ENCODE results near the gene GALNT18.

GALNT18 gene

GRCh38 chr11:11401960-11402535 is 219.8 kb downstream of the GALNT18 start:
- DNase-seq = no peak

DNA sequence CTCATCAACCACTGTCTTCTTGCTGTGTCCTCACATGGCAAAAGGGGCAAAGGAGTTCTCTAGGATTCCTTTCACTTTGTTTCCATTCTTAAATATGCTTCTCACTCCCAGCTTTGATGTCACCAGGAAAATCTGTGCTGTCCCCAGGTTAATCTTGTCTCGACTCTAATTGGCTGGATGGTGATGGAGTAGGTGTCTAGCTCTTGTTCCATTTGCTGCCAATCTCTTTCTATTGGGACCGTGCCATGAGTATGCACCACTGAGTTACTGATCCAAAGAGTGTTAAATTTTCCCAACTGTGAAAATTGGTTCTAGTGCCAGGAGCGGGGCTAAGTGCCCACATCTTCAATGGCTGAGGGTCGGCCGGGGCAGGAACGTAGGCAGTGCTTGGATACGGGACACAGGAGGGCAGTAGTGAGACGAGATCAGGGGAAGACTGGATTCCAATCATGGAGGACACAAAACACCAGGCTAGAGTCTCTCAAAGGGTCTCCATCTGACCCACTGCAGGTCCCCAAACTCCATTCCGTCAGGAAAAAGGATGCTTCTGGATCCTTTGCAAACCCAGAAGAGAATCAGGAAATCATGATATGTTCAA is 221.1 kb downstream of the GALNT18 start:
- no peak for DNase-seq

GRCh38 chr11:11400121-11400520 is 221.7 kb downstream of the GALNT18 start:
- no peak for DNase-seq

GRCh38 chr11:11397781-11398180 is 224.0 kb downstream of the GALNT18 start:
- no peak for DNase-seq

DNA sequence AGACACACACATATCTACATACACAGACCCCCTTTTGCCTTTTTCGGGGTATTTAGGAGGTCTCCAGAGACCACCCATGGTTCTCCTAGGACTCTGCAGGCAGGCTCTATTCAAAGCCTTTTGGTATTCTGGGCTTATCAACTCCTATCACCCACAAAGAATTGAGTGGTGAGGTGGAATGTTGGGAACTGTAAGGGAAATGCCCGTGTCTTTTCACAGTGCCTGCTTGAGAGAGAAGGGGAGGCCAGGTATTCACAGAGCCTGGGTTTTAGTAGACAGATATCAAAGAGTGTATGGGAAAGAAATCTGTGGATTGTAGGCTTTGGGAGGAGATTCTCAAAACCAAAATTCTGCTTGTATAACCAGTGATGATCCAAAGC is 224.8 kb downstream of the GALNT18 start:
- no peak for DNase-seq

GRCh38 chr11:11396301-11397035 is 225.3 kb downstream of the GALNT18 start:
- no peak for DNase-seq

GRCh38 chr11:11395126-11395525 is 226.7 kb downstream of the GALNT18 start:
- no peak for DNase-seq

DNA sequence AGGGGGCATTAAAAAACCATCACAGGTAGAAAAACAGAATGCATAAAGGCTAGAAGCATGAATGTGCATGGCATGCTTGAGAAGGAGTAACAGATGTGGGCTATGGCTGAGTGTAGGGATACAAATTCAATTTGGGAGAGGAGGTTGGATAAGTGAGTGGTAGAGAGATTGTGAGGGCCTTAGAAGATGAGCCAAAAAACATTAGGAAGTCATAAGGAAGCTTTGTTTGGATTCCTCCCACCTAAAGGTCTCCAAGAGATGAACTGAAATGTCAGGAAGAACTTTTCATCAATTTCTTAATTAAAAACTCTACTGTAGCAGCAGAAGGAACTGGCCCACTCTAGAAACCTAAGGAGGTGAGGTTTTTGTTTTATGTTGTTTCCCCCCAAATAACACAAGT is 227.6 kb downstream of the GALNT18 start:
- DNase-seq = no peak

GRCh38 chr11:11391796-11392463 is 229.9 kb downstream of the GALNT18 start:
- no peak for DNase-seq

DNA sequence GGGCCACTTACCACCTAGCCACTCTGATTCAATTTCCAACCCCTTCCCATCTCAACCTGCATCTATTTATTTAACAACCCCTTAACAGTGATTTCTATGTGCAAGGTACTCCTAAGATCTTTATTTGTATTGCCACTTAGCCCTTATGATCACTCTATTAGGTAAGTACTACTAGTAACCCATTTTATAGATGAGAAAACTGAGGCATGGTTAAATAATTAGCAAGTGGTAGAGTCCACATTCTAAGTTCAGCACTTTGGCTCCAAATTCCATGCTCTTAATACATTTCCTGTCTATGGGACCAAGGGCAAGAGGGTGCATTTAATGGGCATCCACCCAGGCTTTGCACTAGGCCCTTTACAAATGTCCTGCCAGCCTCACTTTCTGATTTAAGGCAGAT is 230.6 kb downstream of the GALNT18 start:
- no peak for DNase-seq

DNA sequence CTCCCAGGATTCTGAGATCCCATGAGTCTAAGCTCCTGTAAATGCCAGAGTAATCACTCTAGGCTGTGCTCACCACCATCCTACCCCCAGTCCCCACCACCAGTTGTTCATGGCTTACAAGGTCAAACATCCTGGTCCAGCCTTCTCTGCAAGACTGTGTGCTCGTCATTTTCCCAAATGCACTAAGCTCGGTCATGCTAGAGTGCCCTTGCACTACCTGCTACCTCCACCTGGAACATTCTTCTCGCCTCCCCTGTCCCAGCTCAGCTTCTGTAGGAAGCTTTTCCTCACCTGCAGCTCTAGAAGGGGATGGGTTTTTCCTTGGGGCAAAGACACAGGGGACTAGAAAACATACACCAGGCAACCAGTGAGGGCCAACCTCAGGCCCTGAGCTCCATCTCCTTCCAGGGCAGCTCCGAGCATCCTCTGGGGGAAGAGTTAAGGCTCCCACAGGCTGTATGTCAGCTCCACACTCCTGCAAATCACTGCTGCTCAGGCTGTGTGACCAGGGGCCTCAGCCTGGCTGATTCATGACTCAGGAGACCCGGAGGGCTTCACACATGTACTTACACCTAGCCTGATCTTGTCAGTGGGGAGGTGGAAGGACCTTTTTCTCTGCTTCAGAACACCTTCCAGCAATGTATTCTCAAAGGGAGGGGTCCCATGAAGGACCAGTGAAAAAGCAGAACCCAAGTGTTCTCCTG is 231.6 kb downstream of the GALNT18 start:
- no peak for DNase-seq

DNA sequence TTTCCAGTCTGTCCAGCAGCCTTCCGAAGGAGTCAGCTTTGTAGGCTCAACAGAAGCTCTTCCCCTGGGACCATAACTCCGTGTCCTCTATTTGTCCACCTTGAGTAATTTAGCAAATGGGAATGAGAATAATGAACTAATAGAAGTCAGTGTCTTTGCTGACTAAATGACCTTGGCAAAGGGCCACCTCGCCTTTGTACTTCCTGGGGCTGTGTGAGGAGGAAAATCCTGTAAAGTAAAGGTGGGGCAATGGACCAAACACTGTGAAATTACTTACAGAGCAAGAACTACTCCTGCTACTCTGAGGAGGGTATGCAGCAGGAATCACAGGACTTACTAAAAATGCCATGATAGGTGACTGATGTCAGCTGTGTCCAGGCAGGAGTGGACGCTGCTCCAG is 232.6 kb downstream of the GALNT18 start:
- DNase-seq = no peak

GRCh38 chr11:11387622-11388305 is 234.0 kb downstream of the GALNT18 start:
- DNase-seq = no peak

- no peak for DNase-seq
Observed at GRCh38 chr11:11387207-11387606, 234.6 kb downstream of the GALNT18 start.

GRCh38 chr11:11384829-11385228 is 237.0 kb downstream of the GALNT18 start:
- no peak for DNase-seq

DNA sequence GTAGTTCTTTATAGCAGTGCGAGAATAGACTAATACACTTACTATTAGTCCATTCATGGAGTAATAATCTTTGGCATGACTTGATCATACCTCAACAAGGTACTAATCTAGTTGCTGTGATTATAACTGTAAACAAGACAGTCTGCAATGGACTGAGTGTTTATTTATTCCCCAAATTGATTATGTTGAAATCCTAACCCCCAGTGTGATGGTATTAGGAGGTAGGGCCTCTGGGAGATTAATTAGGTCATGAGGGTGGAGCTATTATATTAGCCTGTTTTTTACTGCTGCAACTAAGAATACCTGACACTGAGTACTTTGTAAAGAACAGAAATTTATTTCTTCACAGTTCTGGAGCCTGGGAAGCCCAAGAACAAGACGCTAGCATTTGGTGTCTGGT is 237.8 kb downstream of the GALNT18 start:
- DNase-seq = no peak

DNA sequence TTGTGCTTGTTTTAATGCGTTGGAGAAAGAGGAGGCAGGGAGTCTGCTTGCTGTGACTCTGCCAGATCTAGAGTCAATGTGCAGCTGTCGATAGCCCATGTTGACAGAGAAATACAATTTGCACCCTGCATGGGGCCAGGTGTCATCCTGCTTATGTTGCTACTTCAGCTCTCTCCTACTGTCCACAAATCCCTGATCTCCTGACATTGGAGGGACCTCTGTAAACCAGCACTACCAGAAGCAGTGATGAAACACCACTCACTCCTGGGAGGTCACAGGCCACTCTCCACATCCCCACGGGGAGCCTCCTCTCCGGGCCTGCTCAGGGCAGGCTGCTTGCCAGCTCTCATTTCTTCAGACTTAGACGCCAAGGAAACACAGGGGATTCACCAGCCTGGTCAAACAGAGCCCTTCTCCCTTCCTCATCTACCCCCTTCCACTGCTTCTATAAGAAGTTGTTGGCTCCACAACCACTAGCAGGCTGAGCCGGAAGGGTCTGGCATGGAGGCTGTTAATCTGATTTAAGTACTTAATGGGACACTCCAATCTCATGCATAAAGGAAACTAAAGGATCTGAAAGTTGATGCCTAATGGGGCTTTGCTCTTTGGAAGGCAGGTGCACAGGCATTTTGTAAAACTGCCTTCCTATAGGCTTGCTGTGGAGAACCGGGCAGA is 238.8 kb downstream of the GALNT18 start:
- no peak for DNase-seq

DNA sequence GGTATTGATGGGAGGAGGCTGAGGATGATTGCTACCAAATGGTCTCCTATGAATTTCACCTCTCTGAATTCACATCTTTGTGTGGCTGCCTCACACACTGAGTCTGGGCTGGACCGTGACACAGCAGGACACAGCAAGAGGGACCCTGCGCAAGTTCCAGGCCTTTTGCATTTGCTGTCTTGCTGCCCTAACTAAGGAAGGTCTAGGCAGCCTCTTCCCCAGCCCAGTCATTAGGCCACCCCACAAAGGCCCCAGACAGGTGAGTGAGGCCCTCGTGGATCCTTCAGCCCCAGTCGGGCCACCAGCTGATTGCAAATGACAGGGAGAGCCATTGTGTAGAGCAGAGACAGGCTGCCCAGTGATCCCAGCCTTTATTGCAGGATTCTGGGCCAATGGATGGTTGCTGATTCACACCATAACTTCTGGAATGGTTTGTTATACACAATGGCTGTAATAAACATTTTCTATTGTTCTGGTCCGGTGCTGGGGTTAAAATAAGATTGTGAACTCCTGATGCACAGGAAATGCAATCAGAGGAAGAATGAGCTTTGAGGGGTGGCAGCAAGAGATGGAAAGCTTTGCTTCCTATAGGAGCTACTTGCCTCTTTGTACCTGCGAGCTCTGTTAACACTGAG is 240.2 kb downstream of the GALNT18 start:
- no peak for DNase-seq

DNA sequence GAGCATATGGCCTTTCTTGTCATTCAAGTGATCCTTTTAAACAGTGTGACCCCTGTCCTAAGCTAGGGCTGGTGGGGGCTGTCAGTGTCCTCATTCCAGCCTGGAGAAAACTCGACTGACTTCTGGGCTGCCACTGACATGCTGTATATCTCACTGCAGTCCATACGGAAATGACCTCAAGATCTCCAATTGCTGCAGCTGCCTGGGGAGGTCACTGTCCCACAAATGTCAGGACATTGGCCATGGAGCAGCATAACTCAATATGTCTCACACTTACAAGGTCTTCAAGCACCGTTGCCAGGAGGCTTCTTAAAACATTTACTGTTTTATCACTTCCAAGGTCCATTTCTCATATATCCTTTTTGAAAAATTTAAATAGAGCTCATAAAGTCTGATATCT is 240.9 kb downstream of the GALNT18 start:
- DNase-seq = no peak

- no peak for DNase-seq
Observed at GRCh38 chr11:11380340-11380739, 241.5 kb downstream of the GALNT18 start.

GRCh38 chr11:11379661-11380060 is 242.1 kb downstream of the GALNT18 start:
- DNase-seq = no peak
